AG04449 (cell line): Measurements from ENCODE around the gene FANCF.

ENCODE experiments used
- CTCF ChIA-PET: fragments of 350-600 bp; formaldehyde crosslinking; extraction: SDS; loops from one replicate; lab custom pipeline; 2021; ENCODE audit warnings: antibody characterized with exemption; lab: Yijun Ruan, JAX
- POLR2A ChIA-PET: fragments of 400-600, 350-600 bp; formaldehyde crosslinking; extraction: SDS; loops from one replicate; lab custom pipeline; 2020; ENCODE audit warnings: antibody characterized with exemption, inconsistent platforms; lab: Yijun Ruan, JAX
- DNase-seq: peaks from one replicate; pipeline ENCODE4 v3.0.0-alpha.2; 2010; ENCODE audit warnings: low read depth, low spot score
- H3K4me3 ChIP-seq: 2 replicates; pipeline ENCODE4 v1.5.1; 2011; ENCODE audit warnings: low read depth, mild to moderate bottlenecking, control low read depth, low read length
- TF ChIP-seq, protein P1 (sequence below): IDR thresholded peaks from one replicate; pipeline ENCODE4 v1.5.1; 2011; ENCODE audit warnings: mild to moderate bottlenecking, moderate library complexity, low read length, control low read depth, inconsistent platforms; ENCODE audit not compliant: insufficient read depth; ENCODE audit errors: missing control alignments

Gene FANCF

DNA sequence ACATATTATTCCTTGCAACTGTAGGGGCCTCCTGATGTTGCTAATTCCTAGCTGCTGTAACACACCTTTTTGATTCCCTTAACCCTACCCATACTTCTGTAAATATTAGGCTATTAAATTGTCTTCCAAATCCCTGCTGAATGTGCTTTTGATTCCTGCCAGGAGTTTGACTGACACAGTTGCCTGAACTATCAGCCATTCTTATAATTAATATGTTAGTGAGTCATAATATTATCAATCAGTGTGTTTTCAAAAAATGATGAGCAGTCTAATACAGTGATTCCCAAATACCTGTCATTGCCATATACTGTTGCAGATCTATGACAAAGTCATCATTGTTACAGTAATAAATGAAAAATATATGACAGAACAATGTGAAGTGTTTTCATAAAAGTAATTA lies 15.9 kb upstream of the FANCF start:
- ChIA-PET POLR2A (no interaction called here), CTCF (no interaction called here)
- H3K4me3 ChIP-seq: no peak overlapping the region
- DNase-seq: no peak
- TF ChIP-seq, protein P1, sequence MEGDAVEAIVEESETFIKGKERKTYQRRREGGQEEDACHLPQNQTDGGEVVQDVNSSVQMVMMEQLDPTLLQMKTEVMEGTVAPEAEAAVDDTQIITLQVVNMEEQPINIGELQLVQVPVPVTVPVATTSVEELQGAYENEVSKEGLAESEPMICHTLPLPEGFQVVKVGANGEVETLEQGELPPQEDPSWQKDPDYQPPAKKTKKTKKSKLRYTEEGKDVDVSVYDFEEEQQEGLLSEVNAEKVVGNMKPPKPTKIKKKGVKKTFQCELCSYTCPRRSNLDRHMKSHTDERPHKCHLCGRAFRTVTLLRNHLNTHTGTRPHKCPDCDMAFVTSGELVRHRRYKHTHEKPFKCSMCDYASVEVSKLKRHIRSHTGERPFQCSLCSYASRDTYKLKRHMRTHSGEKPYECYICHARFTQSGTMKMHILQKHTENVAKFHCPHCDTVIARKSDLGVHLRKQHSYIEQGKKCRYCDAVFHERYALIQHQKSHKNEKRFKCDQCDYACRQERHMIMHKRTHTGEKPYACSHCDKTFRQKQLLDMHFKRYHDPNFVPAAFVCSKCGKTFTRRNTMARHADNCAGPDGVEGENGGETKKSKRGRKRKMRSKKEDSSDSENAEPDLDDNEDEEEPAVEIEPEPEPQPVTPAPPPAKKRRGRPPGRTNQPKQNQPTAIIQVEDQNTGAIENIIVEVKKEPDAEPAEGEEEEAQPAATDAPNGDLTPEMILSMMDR: no peak

DNA sequence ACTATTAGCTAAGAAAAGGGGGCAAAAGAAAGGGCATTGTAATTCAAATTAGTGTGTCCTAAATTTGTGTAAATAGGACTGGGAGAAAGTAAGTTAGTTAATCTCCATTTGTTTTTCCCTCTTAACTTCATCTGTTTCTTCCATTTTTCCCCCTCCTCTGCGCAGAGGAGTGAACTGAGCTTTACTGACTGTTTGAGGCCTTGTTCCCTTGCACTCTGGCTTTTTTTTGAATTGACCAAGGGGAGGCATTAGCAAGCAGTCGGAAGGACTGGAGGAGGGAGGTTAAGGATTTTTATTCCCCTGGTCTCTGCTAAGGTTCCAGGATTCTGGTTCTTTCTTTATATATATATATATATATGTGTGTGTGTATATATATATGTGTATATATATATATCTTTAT lies 15.2 kb upstream of the FANCF start:
- no peak overlapping the region for H3K4me3 ChIP-seq
- DNase-seq: no peak
- ChIA-PET CTCF (no interaction called here), POLR2A (no interaction called here)
- TF ChIP-seq, protein P1: no peak

DNA sequence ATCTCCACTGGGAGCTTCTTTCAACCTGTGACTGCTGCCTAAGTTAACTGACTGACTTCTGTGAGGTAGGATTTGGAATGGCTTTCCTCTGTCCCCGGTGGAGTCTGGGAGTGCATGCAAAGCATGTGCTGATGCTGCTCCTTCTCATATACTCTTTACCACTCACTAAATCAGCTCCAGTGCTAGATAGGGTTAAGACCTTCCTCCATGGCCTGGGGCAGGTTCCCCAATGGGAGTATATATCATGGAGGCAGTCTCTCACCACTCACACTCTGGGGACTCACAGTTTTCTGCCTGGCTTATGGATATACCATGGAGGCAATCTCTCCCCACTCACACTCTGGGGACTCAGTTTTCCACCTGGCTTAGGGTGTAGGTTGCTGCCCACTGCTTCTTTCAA lies 10.1 kb upstream of the FANCF start:
- DNase-seq: no peak
- TF ChIP-seq, protein P1: no peak
- CTCF ChIA-PET: no interaction called here
- no peak overlapping the region for H3K4me3 ChIP-seq
- POLR2A ChIA-PET: no interaction called here

DNA sequence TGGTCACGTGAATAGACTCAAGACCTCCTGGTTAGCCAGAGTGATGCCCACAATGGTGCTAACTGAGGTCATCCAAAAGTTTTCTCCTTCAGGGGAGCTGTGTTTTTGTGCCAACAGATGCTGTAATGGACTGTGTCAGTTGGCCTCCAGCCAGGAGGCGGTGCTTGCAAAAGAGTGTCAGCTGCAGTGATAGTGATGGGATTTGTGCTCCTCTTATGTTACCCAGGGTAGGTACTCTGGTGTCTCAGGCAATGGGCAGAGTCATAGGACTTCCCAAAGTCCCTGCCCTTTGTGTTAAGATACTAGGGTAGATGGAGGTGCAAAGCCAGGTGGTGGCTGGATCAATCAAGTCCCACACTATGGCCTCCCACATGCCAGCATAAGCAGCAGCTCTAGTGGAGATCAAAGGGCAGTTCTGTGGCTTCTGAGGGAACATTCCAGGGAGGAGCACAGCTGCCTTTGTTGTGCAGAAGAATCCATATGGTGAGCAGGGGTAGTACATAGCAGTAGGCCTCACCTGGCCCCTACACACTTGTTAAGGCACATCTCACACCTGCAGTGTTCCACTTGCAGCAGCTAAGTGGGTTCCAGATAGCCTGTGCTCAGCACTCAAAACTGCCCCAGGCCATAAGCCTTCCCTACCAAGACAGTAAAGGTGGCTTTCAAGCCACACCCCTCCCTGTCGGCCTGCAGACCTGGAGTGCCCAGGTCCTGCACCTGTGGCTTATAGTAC lies 9.4 kb upstream of the FANCF start:
- TF ChIP-seq, protein P1: no peak
- H3K4me3 ChIP-seq: no peak overlapping the region
- CTCF ChIA-PET: no interaction called here
- POLR2A ChIA-PET: no interaction called here
- DNase-seq: no peak

DNA sequence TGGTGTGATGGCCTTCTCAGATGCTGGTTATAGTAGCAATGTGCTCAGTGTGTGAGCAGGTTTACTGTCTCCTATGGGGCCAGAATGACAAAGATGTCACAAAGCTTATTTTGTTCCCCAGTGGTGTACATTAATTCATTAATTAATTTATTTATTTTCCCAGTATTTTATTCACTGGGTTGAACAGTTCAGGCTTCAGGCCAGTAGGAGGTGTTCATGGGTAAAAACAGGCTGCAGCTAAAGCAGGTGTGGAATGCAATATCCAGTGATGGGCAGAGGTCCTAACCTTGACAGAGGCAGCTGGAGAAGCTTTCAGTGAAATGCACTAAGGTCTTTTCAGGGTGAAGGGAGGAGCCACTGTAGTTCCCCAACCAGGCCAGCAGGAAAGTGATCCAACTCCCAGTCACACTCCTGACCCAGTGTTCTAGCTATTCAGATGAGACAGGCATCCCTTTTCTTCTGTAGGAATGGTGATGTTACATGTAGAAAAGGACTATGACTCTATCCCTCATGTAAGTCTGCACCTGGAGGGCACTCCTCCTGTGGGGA lies 7.8 kb upstream of the FANCF start:
- TF ChIP-seq, protein P1: no peak
- POLR2A ChIA-PET: no interaction called here
- no peak overlapping the region for H3K4me3 ChIP-seq
- DNase-seq: no peak
- CTCF ChIA-PET: no interaction called here

DNA sequence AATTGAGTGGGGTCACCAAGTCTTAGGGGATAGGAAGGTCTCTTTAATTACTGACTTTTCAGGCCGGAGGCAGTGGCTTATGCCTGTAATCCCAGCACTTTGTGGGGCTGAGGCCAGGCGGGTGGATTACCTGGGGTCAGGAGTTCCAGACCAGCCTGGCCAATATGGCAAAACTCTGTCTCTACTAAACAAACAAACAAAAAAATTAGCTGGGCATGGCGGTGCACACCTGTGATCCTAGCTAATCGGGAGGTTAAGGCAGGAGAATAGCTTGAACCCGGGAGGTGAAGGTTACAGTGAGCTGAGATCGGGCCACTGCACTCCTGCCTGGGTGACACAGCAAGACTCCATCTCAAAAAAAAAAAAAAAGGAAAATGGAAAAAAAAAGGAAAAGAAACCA lies 1.8 kb upstream of the FANCF start:
- POLR2A ChIA-PET: no interaction called here
- CTCF ChIA-PET: interaction anchor here (1.6 kb wide), 1 partner anchor 160 kb away, joined by 4 read pairs; no protein-coding TSS in a partner anchor
- no peak overlapping the region for H3K4me3 ChIP-seq
- TF ChIP-seq, protein P1: no peak
- DNase-seq: no peak
